NB4 (cell line): ENCODE measurements around the gene CAMSAP1.

ENCODE experiments used
- DNase-seq: peaks from one replicate; pipeline ENCODE4 v3.0.0; 2010; ENCODE audit warnings: low read depth
- H3K4me3 ChIP-seq: one replicate; pipeline ENCODE4 v1.5.1; 2011; ENCODE audit warnings: mild to moderate bottlenecking, low read depth, low read length, moderate library complexity
- CTCF ChIP-seq: IDR thresholded peaks from one replicate; pipeline ENCODE4 v1.5.1; 2012; ENCODE audit warnings: low read depth, low read length
- MAX ChIP-seq: IDR thresholded peaks from 2 replicates; pipeline ENCODE4 v1.6.1; 2011; ENCODE audit warnings: low read depth, low read length
- MYC ChIP-seq: IDR thresholded peaks from 2 replicates; pipeline ENCODE4 v1.6.1; 2011; ENCODE audit warnings: low read depth, low read length
- POLR2A ChIP-seq: IDR thresholded peaks from 2 replicates; pipeline ENCODE4 v1.6.1; 2011; ENCODE audit warnings: mild to moderate bottlenecking; ENCODE audit not compliant: insufficient read length; ENCODE audit errors: extremely low read depth

The CAMSAP1 gene

GRCh38 chr9:135820661-135821060 lies 86.7 kb downstream of the CAMSAP1 start:
- no peak for DNase-seq
- no peak overlapping the region for H3K4me3 ChIP-seq
- TF ChIP-seq MYC, result no peak
- no peak for TF ChIP-seq MAX
- no peak for TF ChIP-seq CTCF
- no peak for TF ChIP-seq POLR2A

- H3K4me3 ChIP-seq, result no peak overlapping the region
- DNase-seq, result no peak
- TF ChIP-seq CTCF (peak; percentile 19), MAX (no peak)
These were observed 87.4 kb downstream of the CAMSAP1 start for GRCh38 chr9:135819905-135820304.

- no peak for DNase-seq
These were observed 88.4 kb downstream of the CAMSAP1 start for GRCh38 chr9:135818718-135819475.

GRCh38 chr9:135817951-135818717 lies 89.2 kb downstream of the CAMSAP1 start:
- TF ChIP-seq MAX, result no peak
- TF ChIP-seq POLR2A, result no peak
- TF ChIP-seq CTCF, result no peak
- H3K4me3 ChIP-seq, result no peak overlapping the region
- DNase-seq, result no peak

More at GRCh38 chr9:135818718-135819475, 88.4 kb downstream of the CAMSAP1 start:
- TF ChIP-seq POLR2A, result no peak
- no peak for TF ChIP-seq MAX
- no peak for TF ChIP-seq CTCF
- TF ChIP-seq MYC, result no peak
- no peak overlapping the region for H3K4me3 ChIP-seq

GRCh38 chr9:135816651-135816970 lies 90.7 kb downstream of the CAMSAP1 start:
- no peak for DNase-seq
- no peak for TF ChIP-seq POLR2A
- no peak for TF ChIP-seq MYC
- no peak for TF ChIP-seq CTCF
- TF ChIP-seq MAX, result no peak
- no peak overlapping the region for H3K4me3 ChIP-seq
